Small intestine (tissue), 7 donors: ENCODE results near the gene CAMK4. TPM values are rescaled to one million over a fixed set of nuclear protein-coding genes. Genes with fewer than 3 reads are reported as not detected.

Experiments
- DNase-seq, 2 donors: peaks; one replicate each; pipeline versions ENCODE4 v3.0.0 to v3.0.0-alpha.2; 2013
- FAIRE-seq: peaks from 2 replicates; lab custom pipeline; 2012; peaks lifted over from hg19 to GRCh38; lab: Jason Lieb, UNC
- H3K27ac ChIP-seq, 3 donors: one replicate each; pipeline ENCODE4 v1.5.1; 2013; ENCODE audit warnings: low read length in 2 of 3, mild to moderate bottlenecking in 2 of 3, control low read depth in 1 of 3, inconsistent platforms in 1 of 3, low read depth in 1 of 3, moderate library complexity in 1 of 3
- H3K27me3 ChIP-seq, 3 donors: one replicate each; pipeline ENCODE4 v1.6.1; 2013; ENCODE audit warnings: low read length in 3 of 3, inconsistent platforms in 1 of 3; ENCODE audit not compliant: control insufficient read depth in 3 of 3, insufficient read depth in 3 of 3
- H3K36me3 ChIP-seq, 3 donors: one replicate each; pipeline ENCODE4 v1.6.1; 2013; ENCODE audit warnings: low read length in 3 of 3, inconsistent platforms in 1 of 3, low read depth in 1 of 3, mild to moderate bottlenecking in 1 of 3, moderate library complexity in 1 of 3; ENCODE audit not compliant: control insufficient read depth in 3 of 3, insufficient read depth in 2 of 3
- H3K4me1 ChIP-seq, 3 donors: one replicate each; pipeline ENCODE4 v1.6.1; 2013; ENCODE audit warnings: low read length in 2 of 3, inconsistent platforms in 1 of 3, low read depth in 1 of 3, mild to moderate bottlenecking in 1 of 3, moderate library complexity in 1 of 3; ENCODE audit not compliant: control insufficient read depth in 3 of 3, insufficient read depth in 2 of 3
- H3K4me3 ChIP-seq, 3 donors: one replicate each; pipeline ENCODE4 v1.5.1; 2013; ENCODE audit warnings: low read length in 3 of 3, control low read depth in 1 of 3, inconsistent platforms in 1 of 3, low read depth in 1 of 3, mild to moderate bottlenecking in 1 of 3, moderate library complexity in 1 of 3
- H3K9me3 ChIP-seq, 2 donors: one replicate each; pipeline ENCODE4 v1.6.1; 2013; ENCODE audit warnings: low read depth in 1 of 2, low read length in 1 of 2; ENCODE audit not compliant: control insufficient read depth in 2 of 2, insufficient read depth in 1 of 2
- WGBS, 3 donors: extraction: QIAGEN DNeasy Blood & Tissue Kit; methylation state at CpG; one replicate each; pipeline ENCODE4 v1.1.7; 2013; 5-methylcytosine and 5-hydroxymethylcytosine counted together
- polyA plus RNA-seq, 4 donors: library from polyadenylated mRNA; stranded (reverse) in 3 of 4; unstranded in 1 of 4; fragments of 200-250 nt in 3 of 4; fragments of 120-200 nt in 1 of 4; gene quantifications; one replicate each; pipeline versions ENCODE4 v1.2.1 to v1.2.3, GENCODE V29; 2013
- donor health status: healthy with polysubstance abuse.
- donor health status: control.
- donor health status: control.
- donor health status: Bipolar disorder and iron deficiency.
- donor health status: healthy.

The CAMK4 gene
- polyA plus RNA-seq, 4 donors, result 0.89 to 3.2 (median 2.2) TPM

GRCh38 chr5:111241696-111242095 is 17.5 kb downstream of the CAMK4 start:
- Histone ChIP-seq H3K27ac (no peak overlapping the region), H3K4me3 (no peak overlapping the region), H3K9me3 (no peaks in the 10 kb centered on the region), H3K4me1 (no peaks in the 10 kb centered on the region), H3K27me3 (no peaks in the 10 kb centered on the region), H3K36me3 (no peaks in the 10 kb centered on the region)
- FAIRE-seq, result no peak
- DNase-seq, result no peak
- 70 to 95% (median 84%) methylated on average over 3 of the region's 3 CpGs for WGBS, 3 donors

- WGBS, 3 donors, result 74 to 84% (median 77%) methylated on average over 10 of the region's 10 CpGs
- no peaks in the 10 kb centered on the region for H3K36me3 ChIP-seq
- no peak for FAIRE-seq
Observed at GRCh38 chr5:111242606-111243005, 18.4 kb downstream of the CAMK4 start.

GRCh38 chr5:111243318-111243717 is 19.1 kb downstream of the CAMK4 start:
- WGBS, 3 donors, result 66 to 76% (median 70%) methylated on average over 1 of the region's 1 CpG
- Histone ChIP-seq H3K9me3 (no peaks in the 10 kb centered on the region), H3K27me3 (no peaks in the 10 kb centered on the region), H3K36me3 (no peaks in the 10 kb centered on the region), H3K4me1 (no peaks in the 10 kb centered on the region), H3K27ac (no peak overlapping the region), H3K4me3 (no peak overlapping the region)
- DNase-seq, result no peak
- no peak for FAIRE-seq

More at GRCh38 chr5:111242606-111243005, 18.4 kb downstream of the CAMK4 start:
- no peak for DNase-seq
- no peaks in the 10 kb centered on the region for H3K27me3 ChIP-seq
- H3K4me3 ChIP-seq, result no peak overlapping the region
- H3K9me3 ChIP-seq, result no peaks in the 10 kb centered on the region
- no peak overlapping the region for H3K27ac ChIP-seq
- H3K4me1 ChIP-seq, result no peaks in the 10 kb centered on the region

- H3K4me1 ChIP-seq, result no peaks in the 10 kb centered on the region
- 84 to 90% (median 86%) methylated on average over 2 of the region's 2 CpGs for WGBS, 3 donors
- no peak for DNase-seq
- FAIRE-seq, result no peak
- no peak overlapping the region for H3K27ac ChIP-seq
- no peaks in the 10 kb centered on the region for H3K9me3 ChIP-seq
- no peaks in the 10 kb centered on the region for H3K27me3 ChIP-seq
- no peaks in the 10 kb centered on the region for H3K36me3 ChIP-seq
- no peak overlapping the region for H3K4me3 ChIP-seq
Observed at GRCh38 chr5:111245654-111246053, 21.5 kb downstream of the CAMK4 start.

GRCh38 chr5:111246459-111246858 is 22.3 kb downstream of the CAMK4 start:
- no peak for DNase-seq
- H3K4me1 ChIP-seq, result no peaks in the 10 kb centered on the region
- no peaks in the 10 kb centered on the region for H3K36me3 ChIP-seq
- H3K9me3 ChIP-seq, result no peaks in the 10 kb centered on the region
- H3K27ac ChIP-seq, result no peak overlapping the region
- no peak overlapping the region for H3K4me3 ChIP-seq
- H3K27me3 ChIP-seq, result no peaks in the 10 kb centered on the region
- FAIRE-seq, result no peak
- 76 to 86% (median 84%) methylated on average over 1 of the region's 1 CpG for WGBS, 3 donors

GRCh38 chr5:111248571-111248970 is 24.4 kb downstream of the CAMK4 start:
- no peak overlapping the region for H3K4me3 ChIP-seq
- no peaks in the 10 kb centered on the region for H3K9me3 ChIP-seq
- no peak for FAIRE-seq
- 76 to 95% (median 86%) methylated on average over 3 of the region's 3 CpGs for WGBS, 3 donors
- no peaks in the 10 kb centered on the region for H3K4me1 ChIP-seq
- H3K27me3 ChIP-seq, result no peaks in the 10 kb centered on the region
- no peak for DNase-seq
- no peak overlapping the region for H3K27ac ChIP-seq
- no peaks in the 10 kb centered on the region for H3K36me3 ChIP-seq

GRCh38 chr5:111251921-111252320 is 27.7 kb downstream of the CAMK4 start:
- Histone ChIP-seq H3K9me3 (no peaks in the 10 kb centered on the region), H3K4me1 (no peaks in the 10 kb centered on the region), H3K36me3 (no peaks in the 10 kb centered on the region), H3K4me3 (no peak overlapping the region), H3K27me3 (no peaks in the 10 kb centered on the region), H3K27ac (no peak overlapping the region)
- WGBS, 3 donors, result 74 to 77% (median 76%) methylated on average over 6 of the region's 6 CpGs
- DNase-seq (no peak), FAIRE-seq (no peak)

- no peak for DNase-seq
- FAIRE-seq, result no peak
- 65 to 81% (median 71%) methylated on average over 5 of the region's 5 CpGs for WGBS, 3 donors
- Histone ChIP-seq H3K9me3 (no peaks in the 10 kb centered on the region), H3K36me3 (no peaks in the 10 kb centered on the region), H3K27ac (no peak overlapping the region), H3K4me3 (no peak overlapping the region), H3K27me3 (no peaks in the 10 kb centered on the region), H3K4me1 (no peaks in the 10 kb centered on the region)
Observed at GRCh38 chr5:111252799-111253545, 28.8 kb downstream of the CAMK4 start.

- 58 to 65% (median 63%) methylated on average over 3 of the region's 3 CpGs for WGBS, 3 donors
- Histone ChIP-seq H3K4me3 (no peak overlapping the region), H3K4me1 (no peaks in the 10 kb centered on the region), H3K9me3 (no peaks in the 10 kb centered on the region), H3K27me3 (no peaks in the 10 kb centered on the region), H3K36me3 (no peaks in the 10 kb centered on the region), H3K27ac (no peak overlapping the region)
- DNase-seq (no peak), FAIRE-seq (no peak)
Observed at GRCh38 chr5:111254613-111255012, 30.4 kb downstream of the CAMK4 start.
